Effector memory CD4-positive, alpha-beta T cell (primary cell): ENCODE measurements around the gene C4orf50.
"Not testable (repeated sequence)": the region's sequence is repeated elsewhere in the genome, so short reads cannot be mapped to it uniquely, and the experiment has no call there.

Source experiments
- DNase-seq, 3 donors: peaks; one replicate each; pipeline ENCODE4 v3.0.0-alpha.2; 2020
- H3K27ac ChIP-seq: 2 replicates; pipeline ENCODE4 v1.7.0; 2013; ENCODE audit warnings: mild to moderate bottlenecking, low read length, moderate library complexity; ENCODE audit not compliant: insufficient read depth, poor library complexity, severe bottlenecking
- H3K27me3 ChIP-seq: replicated peaks from 2 replicates; pipeline ENCODE4 v1.7.0; 2013; ENCODE audit warnings: mild to moderate bottlenecking, low read length; ENCODE audit not compliant: insufficient read depth, control insufficient read depth, poor library complexity, severe bottlenecking
- H3K36me3 ChIP-seq: 2 replicates; pipeline ENCODE4 v1.7.0; 2013; ENCODE audit warnings: mild to moderate bottlenecking, low read length, moderate library complexity; ENCODE audit not compliant: control insufficient read depth, insufficient read depth
- H3K4me1 ChIP-seq: 2 replicates; pipeline ENCODE4 v1.7.0; 2013; ENCODE audit warnings: low read length, mild to moderate bottlenecking; ENCODE audit not compliant: control insufficient read depth, insufficient read depth, poor library complexity, severe bottlenecking
- H3K4me3 ChIP-seq: 2 replicates; pipeline ENCODE4 v1.7.0; 2013; ENCODE audit warnings: low read length, low read depth, mild to moderate bottlenecking; ENCODE audit not compliant: insufficient read depth, poor library complexity, severe bottlenecking
- H3K9me3 ChIP-seq: 2 replicates; pipeline ENCODE4 v1.7.0; 2013; ENCODE audit warnings: mild to moderate bottlenecking, low read length, moderate library complexity; ENCODE audit not compliant: control insufficient read depth

Gene C4orf50

GRCh38 chr4:6008092-6008551, 10.1 kb downstream of the C4orf50 start:
- H3K36me3 ChIP-seq, result no peaks in the 10 kb centered on the region

GRCh38 chr4:6005175-6005574, 13.1 kb downstream of the C4orf50 start:
- Histone ChIP-seq H3K4me3 (no peak overlapping the region), H3K36me3 (no peaks in the 10 kb centered on the region), H3K27me3 (no peaks in the 10 kb centered on the region), H3K27ac (no peak overlapping the region), H3K9me3 (no peaks in the 10 kb centered on the region), H3K4me1 (no peaks in the 10 kb centered on the region)
- DNase-seq, result no peak

More at GRCh38 chr4:6008092-6008551, 10.1 kb downstream of the C4orf50 start:
- H3K4me3 ChIP-seq, result no peak overlapping the region
- no peaks in the 10 kb centered on the region for H3K4me1 ChIP-seq
- no peak for DNase-seq
- no peaks in the 10 kb centered on the region for H3K9me3 ChIP-seq
- H3K27ac ChIP-seq, result no peak overlapping the region
- no peaks in the 10 kb centered on the region for H3K27me3 ChIP-seq

- H3K4me3 ChIP-seq, DNase-seq, H3K9me3 ChIP-seq, H3K27me3 ChIP-seq, H3K27ac ChIP-seq, H3K4me1 ChIP-seq, H3K36me3 ChIP-seq: not testable (repeated sequence)
Measured at GRCh38 chr4:6003485-6003884, 14.7 kb downstream of the C4orf50 start.

- DNase-seq, result no peak
- no peaks in the 10 kb centered on the region for H3K4me1 ChIP-seq
- H3K36me3 ChIP-seq, result no peaks in the 10 kb centered on the region
- H3K27ac ChIP-seq, result no peak overlapping the region
- no peak overlapping the region for H3K4me3 ChIP-seq
- no peaks in the 10 kb centered on the region for H3K27me3 ChIP-seq
- no peaks in the 10 kb centered on the region for H3K9me3 ChIP-seq
Measured at GRCh38 chr4:6002926-6003325, 15.3 kb downstream of the C4orf50 start.

GRCh38 chr4:6002492-6002833, 15.8 kb downstream of the C4orf50 start:
- Histone ChIP-seq H3K36me3 (no peaks in the 10 kb centered on the region), H3K4me1 (no peaks in the 10 kb centered on the region), H3K4me3 (no peak overlapping the region), H3K9me3 (no peaks in the 10 kb centered on the region), H3K27me3 (no peaks in the 10 kb centered on the region), H3K27ac (no peak overlapping the region)
- no peak for DNase-seq

- Histone ChIP-seq H3K4me1 (no peaks in the 10 kb centered on the region), H3K27ac (no peak overlapping the region), H3K36me3 (no peaks in the 10 kb centered on the region), H3K4me3 (no peak overlapping the region), H3K9me3 (no peaks in the 10 kb centered on the region), H3K27me3 (no peaks in the 10 kb centered on the region)
- DNase-seq, result no peak
Measured at GRCh38 chr4:6001680-6002491, 16.3 kb downstream of the C4orf50 start.

GRCh38 chr4:5999830-6000365, 18.3 kb downstream of the C4orf50 start:
- no peaks in the 10 kb centered on the region for H3K27me3 ChIP-seq
- no peak for DNase-seq
- H3K4me3 ChIP-seq, result no peak overlapping the region
- no peaks in the 10 kb centered on the region for H3K9me3 ChIP-seq
- H3K4me1 ChIP-seq, result no peaks in the 10 kb centered on the region
- H3K27ac ChIP-seq, result no peak overlapping the region
- H3K36me3 ChIP-seq, result no peaks in the 10 kb centered on the region

GRCh38 chr4:5999356-5999755, 18.9 kb downstream of the C4orf50 start:
- Histone ChIP-seq H3K4me3 (no peak overlapping the region), H3K4me1 (no peaks in the 10 kb centered on the region), H3K36me3 (no peaks in the 10 kb centered on the region), H3K27ac (no peak overlapping the region), H3K9me3 (no peaks in the 10 kb centered on the region), H3K27me3 (no peaks in the 10 kb centered on the region)
- DNase-seq, result no peak

- no peak overlapping the region for H3K27ac ChIP-seq
- no peaks in the 10 kb centered on the region for H3K27me3 ChIP-seq
- H3K4me3 ChIP-seq, result no peak overlapping the region
- H3K9me3 ChIP-seq, result no peaks in the 10 kb centered on the region
- DNase-seq, result peak in 1 of 3 donors; percentile 14
- no peaks in the 10 kb centered on the region for H3K36me3 ChIP-seq
- H3K4me1 ChIP-seq, result no peaks in the 10 kb centered on the region
Measured at GRCh38 chr4:5998333-5998936, 19.8 kb downstream of the C4orf50 start.

- Histone ChIP-seq H3K4me1 (no peaks in the 10 kb centered on the region), H3K9me3 (no peaks in the 10 kb centered on the region), H3K27ac (no peak overlapping the region), H3K27me3 (no peaks in the 10 kb centered on the region), H3K36me3 (no peaks in the 10 kb centered on the region), H3K4me3 (no peak overlapping the region)
- no peak for DNase-seq
Measured at GRCh38 chr4:5996641-5997040, 21.6 kb downstream of the C4orf50 start.
